GM12875 (cell line): ENCODE data around the gene CNP.

Experiments used
- H3K4me3 ChIP-seq: one replicate; pipeline ENCODE4 v1.5.1; 2011; ENCODE audit warnings: low read depth, low read length, control low read depth
- TF ChIP-seq, protein P1 (sequence below): IDR thresholded peaks from 2 replicates; pipeline ENCODE4 v1.5.1; 2011; ENCODE audit warnings: low read depth, mild to moderate bottlenecking, control low read depth, inconsistent platforms, low read length, moderate library complexity, borderline replicate concordance; ENCODE audit not compliant: insufficient read depth

The CNP gene

DNA sequence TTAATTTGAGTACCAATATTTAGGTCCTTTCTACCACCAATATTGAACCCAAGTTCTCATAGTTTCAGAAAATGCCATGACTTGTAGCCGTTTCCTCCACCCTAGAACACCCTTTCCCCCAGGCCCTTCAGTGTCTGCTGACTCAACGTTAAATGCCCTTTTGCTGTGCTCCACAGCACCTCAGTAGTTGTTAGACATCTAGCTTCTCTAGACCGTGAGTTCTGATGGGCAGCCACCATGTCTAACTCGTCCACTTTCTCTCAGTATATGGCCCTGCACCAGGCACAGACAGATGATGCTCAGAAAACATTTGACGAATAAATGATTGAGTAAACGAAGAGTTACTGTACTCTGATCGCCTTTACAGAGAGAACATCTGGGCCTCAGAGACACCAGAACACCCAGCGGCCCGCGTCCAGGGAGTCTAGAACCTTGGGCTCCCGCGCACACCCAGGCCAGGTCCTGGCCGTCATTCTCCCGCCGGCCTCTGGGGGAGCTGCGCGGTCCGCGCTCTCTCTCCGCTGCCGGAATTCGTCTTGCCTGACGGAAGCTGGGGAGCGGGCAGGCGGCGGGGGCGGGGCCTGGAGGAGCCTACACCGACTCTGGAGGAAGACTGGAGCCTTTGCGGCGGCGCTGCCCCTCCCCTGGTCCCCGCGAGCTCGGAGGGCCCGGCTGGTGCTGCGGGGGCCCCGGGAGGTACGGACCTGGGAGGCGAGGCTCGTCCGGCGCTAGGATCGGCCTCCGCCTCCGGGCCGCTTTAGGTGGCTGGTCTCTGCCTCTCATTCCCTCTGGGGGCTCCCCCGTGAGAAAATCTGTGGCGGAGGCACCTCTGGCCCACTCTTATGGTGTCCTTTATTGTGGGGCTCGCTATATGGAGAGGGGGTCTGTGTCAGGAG, 53.2 kb downstream of the CNP start, which contains the start of gene NKIRAS2:
NKIRAS2 (plus strand) TSS at position 582 of the 896 bp plus-strand sequence. CDS start 1,488 bp downstream, outside the sequence.
- TF ChIP-seq, protein P1, sequence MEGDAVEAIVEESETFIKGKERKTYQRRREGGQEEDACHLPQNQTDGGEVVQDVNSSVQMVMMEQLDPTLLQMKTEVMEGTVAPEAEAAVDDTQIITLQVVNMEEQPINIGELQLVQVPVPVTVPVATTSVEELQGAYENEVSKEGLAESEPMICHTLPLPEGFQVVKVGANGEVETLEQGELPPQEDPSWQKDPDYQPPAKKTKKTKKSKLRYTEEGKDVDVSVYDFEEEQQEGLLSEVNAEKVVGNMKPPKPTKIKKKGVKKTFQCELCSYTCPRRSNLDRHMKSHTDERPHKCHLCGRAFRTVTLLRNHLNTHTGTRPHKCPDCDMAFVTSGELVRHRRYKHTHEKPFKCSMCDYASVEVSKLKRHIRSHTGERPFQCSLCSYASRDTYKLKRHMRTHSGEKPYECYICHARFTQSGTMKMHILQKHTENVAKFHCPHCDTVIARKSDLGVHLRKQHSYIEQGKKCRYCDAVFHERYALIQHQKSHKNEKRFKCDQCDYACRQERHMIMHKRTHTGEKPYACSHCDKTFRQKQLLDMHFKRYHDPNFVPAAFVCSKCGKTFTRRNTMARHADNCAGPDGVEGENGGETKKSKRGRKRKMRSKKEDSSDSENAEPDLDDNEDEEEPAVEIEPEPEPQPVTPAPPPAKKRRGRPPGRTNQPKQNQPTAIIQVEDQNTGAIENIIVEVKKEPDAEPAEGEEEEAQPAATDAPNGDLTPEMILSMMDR, result peak; percentile 95
- H3K4me3 ChIP-seq, result peak within 1 kb of the TSS; percentile 79

DNA sequence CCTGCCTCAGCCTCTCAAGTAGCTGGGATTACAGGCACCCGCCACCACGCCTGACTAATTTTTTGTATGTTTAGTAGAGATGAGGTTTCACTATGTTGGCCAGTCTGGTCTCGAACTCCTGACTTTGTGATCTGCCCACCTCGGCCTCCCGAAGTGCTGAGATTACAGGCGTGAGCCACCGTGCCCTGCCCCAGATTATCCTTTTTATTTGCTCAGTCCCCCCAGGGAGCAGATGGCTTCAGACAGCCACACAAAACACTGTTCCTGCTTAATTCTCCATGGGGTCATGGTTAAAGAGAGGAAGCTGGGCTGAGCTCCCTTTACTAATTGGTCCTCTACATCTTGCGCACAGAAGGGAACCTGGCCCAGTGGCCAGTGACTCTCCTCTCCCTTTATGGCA, 54.2 kb downstream of the CNP start:
- H3K4me3 ChIP-seq, result peak overlapping the region; percentile 79

DNA sequence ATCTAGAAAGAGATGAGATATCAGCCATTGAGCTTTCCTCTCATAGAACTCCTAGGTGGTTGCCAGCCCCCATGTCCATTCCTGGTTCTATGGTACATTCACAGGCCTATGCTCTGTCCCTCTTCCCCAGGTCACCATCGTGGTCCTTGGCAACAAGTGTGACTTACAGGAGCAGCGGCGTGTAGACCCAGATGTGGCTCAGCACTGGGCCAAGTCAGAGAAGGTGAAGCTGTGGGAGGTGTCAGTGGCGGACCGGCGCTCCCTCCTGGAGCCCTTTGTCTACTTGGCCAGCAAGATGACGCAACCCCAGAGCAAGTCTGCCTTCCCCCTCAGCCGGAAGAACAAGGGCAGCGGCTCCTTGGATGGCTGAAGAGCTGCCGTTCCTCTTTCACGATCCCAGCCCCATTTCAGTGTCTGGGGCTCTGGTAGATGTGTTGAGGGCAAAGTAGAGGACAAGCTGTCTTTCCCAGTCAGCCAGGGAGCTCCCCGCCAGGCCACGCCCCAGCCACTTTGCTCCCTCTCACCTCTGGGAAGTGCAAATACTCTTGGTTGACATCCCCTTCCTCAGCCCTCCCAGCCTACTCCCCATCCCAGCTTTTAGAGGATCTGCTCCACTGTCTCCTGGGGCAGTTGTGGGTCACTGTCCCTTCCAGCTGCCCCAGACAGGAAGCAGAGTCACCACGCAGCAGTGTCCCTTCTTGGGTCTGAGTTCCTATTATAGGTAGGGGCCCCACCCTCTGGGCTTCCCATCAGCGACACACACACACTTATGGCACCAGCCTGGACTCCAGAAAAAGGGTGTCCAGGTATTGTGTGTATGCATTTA, 57.1 kb downstream of the CNP start:
- no peak overlapping the region for H3K4me3 ChIP-seq
- TF ChIP-seq, protein P1, result no peak

DNA sequence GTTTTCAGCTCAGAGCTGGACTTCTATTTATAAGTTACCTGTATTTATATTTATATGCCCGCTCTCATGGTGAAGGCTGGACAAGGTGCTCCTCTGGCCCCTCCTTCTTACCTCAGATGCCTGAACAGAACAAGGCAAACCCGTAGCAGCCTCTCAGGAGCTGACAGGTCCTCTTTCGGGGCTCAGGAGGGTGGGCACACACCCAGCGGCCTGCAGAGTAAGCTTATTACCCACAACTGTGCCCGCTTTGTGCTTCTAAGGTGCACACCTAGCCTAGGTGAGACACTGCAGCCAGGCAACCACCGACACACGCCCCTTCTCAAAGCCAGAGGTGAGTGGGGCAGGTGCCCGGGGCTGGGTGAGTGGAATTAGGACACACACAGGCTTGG, 58.6 kb downstream of the CNP start:
- no peak overlapping the region for H3K4me3 ChIP-seq
- TF ChIP-seq, protein P1, result no peak

DNA sequence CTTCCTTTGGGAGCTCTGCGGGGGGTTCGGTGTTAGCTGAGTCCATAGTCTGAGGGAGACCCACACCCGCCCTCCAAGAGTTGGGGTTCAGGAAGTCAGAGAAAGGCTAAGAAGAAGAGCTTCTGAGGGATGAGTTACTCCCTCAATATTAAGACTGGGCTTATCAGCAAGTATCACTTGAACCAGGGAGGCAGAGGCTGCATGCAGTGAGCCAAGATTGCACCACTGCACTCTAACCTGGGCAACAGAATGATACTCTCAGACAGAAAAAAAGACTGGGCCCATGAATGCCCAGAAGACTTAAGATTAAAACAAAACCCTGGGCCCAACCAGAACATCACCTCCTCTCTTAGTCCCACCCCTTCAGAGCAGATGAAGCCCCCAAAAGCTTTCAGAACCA, 59.3 kb downstream of the CNP start:
- TF ChIP-seq, protein P1, result no peak
- no peak overlapping the region for H3K4me3 ChIP-seq

DNA sequence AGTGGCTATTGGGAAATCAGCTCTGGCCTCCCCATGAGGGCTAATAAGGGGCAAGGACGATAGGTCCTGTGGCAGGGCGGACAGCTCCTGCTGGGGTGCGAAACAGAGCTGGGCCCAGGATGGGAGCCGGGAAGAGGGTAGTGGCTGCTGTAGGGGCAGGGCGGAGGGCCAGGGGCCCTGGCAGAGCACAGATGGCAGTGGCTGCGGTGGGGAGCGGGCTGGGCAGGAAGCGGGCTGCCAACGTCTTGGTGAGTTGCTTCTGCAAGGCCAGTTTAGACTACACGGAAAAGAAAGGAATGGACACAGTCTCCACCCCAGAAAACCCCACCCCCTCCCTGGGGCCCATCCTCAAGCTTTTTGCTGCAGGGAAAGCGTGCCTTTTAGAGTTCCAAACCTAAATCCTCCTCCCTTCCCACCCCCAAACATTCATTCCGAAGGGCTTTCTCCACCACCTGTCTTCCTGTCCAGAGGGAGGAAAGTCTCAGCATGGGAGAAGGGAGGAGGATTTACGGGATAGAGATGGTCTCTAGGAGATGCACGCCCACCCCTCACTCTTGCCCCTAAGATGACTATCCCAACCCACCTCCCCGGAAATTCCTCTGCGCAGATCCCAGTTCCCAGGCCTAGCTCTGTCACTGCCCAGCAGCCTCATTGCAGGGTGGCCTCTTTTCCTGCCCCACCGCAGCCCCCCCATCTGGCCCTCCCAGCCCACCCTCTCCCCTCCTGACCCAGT, 60.4 kb downstream of the CNP start:
- no peak overlapping the region for H3K4me3 ChIP-seq
- TF ChIP-seq, protein P1, result no peak
